ENCODE measurements around the gene COBLL1.

COBLL1 gene

GRCh38 chr2:164821338-164821737 is 20.3 kb downstream of the COBLL1 start:
- DNase-seq: no peak

GRCh38 chr2:164818149-164819136 is 23.2 kb downstream of the COBLL1 start:
- no peak for DNase-seq

GRCh38 chr2:164816900-164817299 is 24.7 kb downstream of the COBLL1 start:
- DNase-seq: no peak

GRCh38 chr2:164816046-164816445 is 25.6 kb downstream of the COBLL1 start:
- no peak for DNase-seq

- DNase-seq: no peak
Observed at GRCh38 chr2:164815071-164815793, 26.4 kb downstream of the COBLL1 start.

GRCh38 chr2:164813535-164813934 is 28.1 kb downstream of the COBLL1 start:
- no peak for DNase-seq

GRCh38 chr2:164812378-164812777 is 29.2 kb downstream of the COBLL1 start:
- DNase-seq: no peak

GRCh38 chr2:164811819-164812218 is 29.8 kb downstream of the COBLL1 start:
- DNase-seq: no peak

GRCh38 chr2:164810843-164811242 is 30.8 kb downstream of the COBLL1 start:
- no peak for DNase-seq

GRCh38 chr2:164808776-164809175 is 32.8 kb downstream of the COBLL1 start:
- DNase-seq: no peak

- DNase-seq: no peak
Observed at GRCh38 chr2:164803776-164804466, 37.7 kb downstream of the COBLL1 start.

- DNase-seq: no peak
Observed at GRCh38 chr2:164802095-164802707, 39.4 kb downstream of the COBLL1 start.

- DNase-seq: no peak
Observed at GRCh38 chr2:164800572-164800971, 41.1 kb downstream of the COBLL1 start.

GRCh38 chr2:164797627-164798026 is 44.0 kb downstream of the COBLL1 start:
- no peak for DNase-seq

- no peak for DNase-seq
Observed at GRCh38 chr2:164796999-164797398, 44.6 kb downstream of the COBLL1 start.

- DNase-seq: no peak
Observed at GRCh38 chr2:164794432-164795231, 47.0 kb downstream of the COBLL1 start.

GRCh38 chr2:164794016-164794415 is 47.6 kb downstream of the COBLL1 start:
- DNase-seq: no peak

- no peak for DNase-seq
Observed at GRCh38 chr2:164793529-164793928, 48.1 kb downstream of the COBLL1 start.

GRCh38 chr2:164792316-164793170 is 49.1 kb downstream of the COBLL1 start:
- no peak for DNase-seq

- no peak for DNase-seq
Observed at GRCh38 chr2:164789968-164790367, 51.7 kb downstream of the COBLL1 start.

GRCh38 chr2:164786787-164787186 is 54.8 kb downstream of the COBLL1 start:
- no peak for DNase-seq

Data from CD4-positive, alpha-beta T cell treated with Interleukin-17A for 4 hours (primary cell).